ENCODE data around the gene KRT24.
"Not testable (repeated sequence)": the region's sequence is repeated elsewhere in the genome, so short reads cannot be mapped to it uniquely, and the experiment has no call there.

Gene KRT24

GRCh38 chr17:40703652-40704051, at the start of gene KRT24:
TSS of gene KRT24 (minus strand) at chr17:40703752. CDS start at chr17:40703693, 59 bp downstream.
- no peak for ATAC-seq
- no peak for DNase-seq

- no peak for DNase-seq
- no peak for ATAC-seq
These were observed 47.5 kb upstream of the KRT24 start for GRCh38 chr17:40751065-40751464.

- DNase-seq (no peak), ATAC-seq (no peak)
These were observed 46.8 kb upstream of the KRT24 start for GRCh38 chr17:40750391-40750790.

- not testable (repeated sequence) for DNase-seq, ATAC-seq
These were observed 45.1 kb upstream of the KRT24 start for GRCh38 chr17:40748666-40749065.

GRCh38 chr17:40738553-40738952, 35.0 kb upstream of the KRT24 start:
- DNase-seq (no peak), ATAC-seq (no peak)

- DNase-seq (no peak), ATAC-seq (no peak)
These were observed 31.5 kb upstream of the KRT24 start for GRCh38 chr17:40735016-40735415.

GRCh38 chr17:40734018-40734417, 30.5 kb upstream of the KRT24 start:
- no peak for DNase-seq
- ATAC-seq: no peak

- no peak for DNase-seq
- no peak for ATAC-seq
These were observed 27.4 kb upstream of the KRT24 start for GRCh38 chr17:40730970-40731369.

- DNase-seq: no peak
- no peak for ATAC-seq
These were observed 24.1 kb upstream of the KRT24 start for GRCh38 chr17:40727447-40728231.

- no peak for ATAC-seq
- no peak for DNase-seq
These were observed 23.4 kb upstream of the KRT24 start for GRCh38 chr17:40726919-40727318.

- no peak for ATAC-seq
- DNase-seq: no peak
These were observed 21.1 kb upstream of the KRT24 start for GRCh38 chr17:40724656-40725055.

GRCh38 chr17:40722241-40722640, 18.7 kb upstream of the KRT24 start:
- DNase-seq (no peak), ATAC-seq (no peak)

- DNase-seq (no peak), ATAC-seq (no peak)
These were observed 17.3 kb upstream of the KRT24 start for GRCh38 chr17:40720899-40721298.

GRCh38 chr17:40718930-40719329, 15.4 kb upstream of the KRT24 start:
- DNase-seq (no peak), ATAC-seq (no peak)

- ATAC-seq (no peak), DNase-seq (no peak)
These were observed 14.2 kb upstream of the KRT24 start for GRCh38 chr17:40717776-40718175.

- DNase-seq (no peak), ATAC-seq (no peak)
These were observed 10.9 kb upstream of the KRT24 start for GRCh38 chr17:40714473-40714872.

- no peak for ATAC-seq
- no peak for DNase-seq
These were observed 4.2 kb upstream of the KRT24 start for GRCh38 chr17:40707745-40708144.

- DNase-seq: no peak
- ATAC-seq: no peak
These were observed 2.0 kb upstream of the KRT24 start for GRCh38 chr17:40705584-40705983.

GRCh38 chr17:40702271-40702670, 1.3 kb downstream of the KRT24 start:
- no peak for ATAC-seq
- DNase-seq: no peak

GRCh38 chr17:40699853-40700252, 3.7 kb downstream of the KRT24 start:
- DNase-seq (no peak), ATAC-seq (no peak)

- no peak for ATAC-seq
- no peak for DNase-seq
These were observed 4.2 kb downstream of the KRT24 start for GRCh38 chr17:40699371-40699770.

- no peak for ATAC-seq
- DNase-seq: no peak
These were observed 6.3 kb downstream of the KRT24 start for GRCh38 chr17:40697297-40697696.

GRCh38 chr17:40696651-40697072, 6.9 kb downstream of the KRT24 start:
- ATAC-seq: no peak
- DNase-seq: no peak

GRCh38 chr17:40695874-40696472, 7.6 kb downstream of the KRT24 start:
- ATAC-seq: no peak
- DNase-seq: no peak
